HG03520 (cell line): ENCODE results near the gene TNFRSF11A.

Source experiments
- ATAC-seq: cut with Tn5 transposase; IDR thresholded peaks from one replicate; pipeline ENCODE4 v1.9.1; 2021; ENCODE audit warnings: mild to moderate bottlenecking, moderate library complexity; ENCODE audit not compliant: unreplicated experiment

The TNFRSF11A gene

GRCh38 chr18:62324917-62325805 lies at the start of gene TNFRSF11A:
Gene TNFRSF11A (plus strand): TSS chr18:62325310. CDS start chr18:62325353, 43 bp downstream.
- ATAC-seq = peak; percentile 60

- no peak for ATAC-seq
Observed at GRCh38 chr18:62277045-62277444, 48.1 kb upstream of the TNFRSF11A start.

GRCh38 chr18:62279561-62279960 lies 45.5 kb upstream of the TNFRSF11A start:
- ATAC-seq = no peak

GRCh38 chr18:62280058-62280457 lies 45.1 kb upstream of the TNFRSF11A start:
- no peak for ATAC-seq

GRCh38 chr18:62280786-62281185 lies 44.3 kb upstream of the TNFRSF11A start:
- ATAC-seq = no peak

- ATAC-seq = no peak
Observed at GRCh38 chr18:62281684-62282083, 43.4 kb upstream of the TNFRSF11A start.

- no peak for ATAC-seq
Observed at GRCh38 chr18:62282188-62282629, 42.9 kb upstream of the TNFRSF11A start.

GRCh38 chr18:62284637-62285036 lies 40.5 kb upstream of the TNFRSF11A start:
- no peak for ATAC-seq

- ATAC-seq = no peak
Observed at GRCh38 chr18:62285281-62285680, 39.8 kb upstream of the TNFRSF11A start.

- peak; percentile 27 for ATAC-seq
Observed at GRCh38 chr18:62287781-62288664, 37.1 kb upstream of the TNFRSF11A start.

GRCh38 chr18:62288665-62289008 lies 36.5 kb upstream of the TNFRSF11A start:
- ATAC-seq = peak; percentile 66

GRCh38 chr18:62289047-62289446 lies 36.1 kb upstream of the TNFRSF11A start:
- peak; percentile 55 for ATAC-seq

- ATAC-seq = no peak
Observed at GRCh38 chr18:62294073-62294472, 31.0 kb upstream of the TNFRSF11A start.

GRCh38 chr18:62300359-62300963 lies 24.6 kb upstream of the TNFRSF11A start:
- no peak for ATAC-seq

GRCh38 chr18:62301322-62301721 lies 23.8 kb upstream of the TNFRSF11A start:
- ATAC-seq = no peak

GRCh38 chr18:62312851-62313250 lies 12.3 kb upstream of the TNFRSF11A start:
- ATAC-seq = no peak

- no peak for ATAC-seq
Observed at GRCh38 chr18:62318228-62319180, 6.6 kb upstream of the TNFRSF11A start.

GRCh38 chr18:62321201-62321600 lies 3.9 kb upstream of the TNFRSF11A start:
- no peak for ATAC-seq

- no peak for ATAC-seq
Observed at GRCh38 chr18:62323483-62324180, 1.5 kb upstream of the TNFRSF11A start.
